ENCODE results near the gene DNAJC22.
A peak's percentile ranks its signal among the peaks of the same experiment; 100 is the strongest.

DNA sequence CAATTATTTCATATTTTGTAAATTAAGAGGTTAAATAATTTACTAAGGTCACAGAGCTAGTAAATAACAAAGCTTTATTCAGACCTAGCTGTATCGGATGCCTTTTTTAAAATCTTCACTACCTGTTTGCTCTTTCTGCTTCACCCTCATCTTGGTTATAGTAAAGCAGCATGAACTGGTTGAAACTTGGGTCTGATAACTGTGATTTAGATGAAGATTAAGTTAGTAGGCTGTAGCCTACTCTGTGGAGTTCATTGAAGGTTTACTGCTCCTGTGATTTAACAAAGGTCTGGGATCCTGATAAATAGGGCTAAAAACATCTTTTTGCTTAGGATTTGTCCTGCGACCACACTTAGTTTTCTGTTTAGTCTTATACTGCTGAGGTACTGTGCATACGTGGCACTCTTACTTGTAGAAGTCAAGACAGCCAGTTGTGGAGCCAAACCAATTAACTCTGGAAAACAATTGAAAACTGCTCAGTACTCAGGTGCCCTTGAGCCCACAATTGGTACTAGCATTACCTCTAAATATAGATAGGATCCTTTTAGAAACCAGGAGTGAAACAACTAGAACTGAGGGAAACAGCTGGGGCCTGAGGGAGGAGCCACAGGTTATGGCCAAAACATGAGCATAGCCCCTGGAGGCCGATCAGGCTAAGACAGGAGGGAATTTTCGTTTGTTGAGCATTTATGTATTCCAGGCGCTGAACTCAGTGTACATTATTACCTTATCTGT, 22.9 kb downstream of the DNAJC22 start:
- TF ChIP-seq CTCF (IDR thresholded peaks at IDR 0.05) = peak; percentile 45
- TF ChIP-seq ZFX (IDR thresholded peaks at IDR 0.05; ENCODE audit: borderline replicate concordance) = no peak

Measured in 22Rv1 (cell line).